Measurements from ENCODE around the gene MARVELD3. TPM values are rescaled to one million over a fixed set of nuclear protein-coding genes. Genes with fewer than 3 reads are reported as not detected.
"Not testable (repeated sequence)": the region's sequence is repeated elsewhere in the genome, so short reads cannot be mapped to it uniquely, and the experiment has no call there.

Gene MARVELD3
- total and polyA plus RNA-seq, 10 donors: 0.02 to 0.76 (median 0.10) TPM; not detected in 4

DNA sequence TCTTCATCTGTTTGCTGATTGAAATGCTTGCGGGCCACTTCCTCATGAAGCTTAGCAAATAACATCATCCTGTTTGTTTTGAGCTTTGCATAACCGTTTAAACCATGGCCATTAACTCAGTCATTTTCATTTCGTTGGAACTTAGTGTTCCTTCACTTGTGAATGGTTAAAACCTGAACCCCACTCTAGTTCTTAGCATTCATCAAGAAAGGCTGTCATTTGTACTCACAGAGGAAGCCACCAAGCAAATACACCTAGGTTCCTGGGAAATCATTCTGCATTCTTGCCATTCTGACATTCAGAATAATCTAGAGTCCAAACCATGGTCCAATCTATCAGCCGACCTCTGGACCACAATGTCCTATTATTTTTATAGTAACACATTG lies 40.7 kb upstream of the MARVELD3 start:
- TF ChIP-seq, protein P1, sequence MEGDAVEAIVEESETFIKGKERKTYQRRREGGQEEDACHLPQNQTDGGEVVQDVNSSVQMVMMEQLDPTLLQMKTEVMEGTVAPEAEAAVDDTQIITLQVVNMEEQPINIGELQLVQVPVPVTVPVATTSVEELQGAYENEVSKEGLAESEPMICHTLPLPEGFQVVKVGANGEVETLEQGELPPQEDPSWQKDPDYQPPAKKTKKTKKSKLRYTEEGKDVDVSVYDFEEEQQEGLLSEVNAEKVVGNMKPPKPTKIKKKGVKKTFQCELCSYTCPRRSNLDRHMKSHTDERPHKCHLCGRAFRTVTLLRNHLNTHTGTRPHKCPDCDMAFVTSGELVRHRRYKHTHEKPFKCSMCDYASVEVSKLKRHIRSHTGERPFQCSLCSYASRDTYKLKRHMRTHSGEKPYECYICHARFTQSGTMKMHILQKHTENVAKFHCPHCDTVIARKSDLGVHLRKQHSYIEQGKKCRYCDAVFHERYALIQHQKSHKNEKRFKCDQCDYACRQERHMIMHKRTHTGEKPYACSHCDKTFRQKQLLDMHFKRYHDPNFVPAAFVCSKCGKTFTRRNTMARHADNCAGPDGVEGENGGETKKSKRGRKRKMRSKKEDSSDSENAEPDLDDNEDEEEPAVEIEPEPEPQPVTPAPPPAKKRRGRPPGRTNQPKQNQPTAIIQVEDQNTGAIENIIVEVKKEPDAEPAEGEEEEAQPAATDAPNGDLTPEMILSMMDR (IDR thresholded peaks at IDR 0.05 in 8 of 11, conservative IDR thresholded peaks at IDR 0.05 in 3 of 11): no peak
- no peak for TF ChIP-seq POLR2AphosphoS5 (IDR thresholded peaks at IDR 0.05)
- no peak for TF ChIP-seq POLR2A (IDR thresholded peaks at IDR 0.05)
- intact Hi-C loops (cut with DNase I; ENCODE audit: low total_unique reads): no loop called here
- Histone ChIP-seq H3K27ac (no peak overlapping the region), H3K4me3 (no peak overlapping the region), H3K27me3 (replicated peaks in 1 of 7) (peaks cover 0 to 4% (median 0%) of the 10 kb centered on the region in 7 donors), H3K9me3 (no peaks in the 10 kb centered on the region), H3K36me3 (no peaks in the 10 kb centered on the region), H3K4me1 (no peaks in the 10 kb centered on the region)
- 52 to 63% (median 59%) methylated on average over 4 of the region's 4 CpGs for WGBS, 5 donors
- no peak for DNase-seq

GRCh38 chr16:71589334-71589733 lies 36.6 kb upstream of the MARVELD3 start:
- H3K27me3 ChIP-seq (replicated peaks in 1 of 7): peaks cover 0 to 11% (median 0%) of the 10 kb centered on the region in 7 donors
- intact Hi-C loops (cut with DNase I; ENCODE audit: low total_unique reads); H3K27ac ChIP-seq; H3K36me3 ChIP-seq; H3K9me3 ChIP-seq; H3K4me3 ChIP-seq; DNase-seq; H3K4me1 ChIP-seq: not testable (repeated sequence)
- WGBS, 5 donors: 91 to 93% (median 93%) methylated on average over 12 to 30 of the region's 30 CpGs

DNA sequence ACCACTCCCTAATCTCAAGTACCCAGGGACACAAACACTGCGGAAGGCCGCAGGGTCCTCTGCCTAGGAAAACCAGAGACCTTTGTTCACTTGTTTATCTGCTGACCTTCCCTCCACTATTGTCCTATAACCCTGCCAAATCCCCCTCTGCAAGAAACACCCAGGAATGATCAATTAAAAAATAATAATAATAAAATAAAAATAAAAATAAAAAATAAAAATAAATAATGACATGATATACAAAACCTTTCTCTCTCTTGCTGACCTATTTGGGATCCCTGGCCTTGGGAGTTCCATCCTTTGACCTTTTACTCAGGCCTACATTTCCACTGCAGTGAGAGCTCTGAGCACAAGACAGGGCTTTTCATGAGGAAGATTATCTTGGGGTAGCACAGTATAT lies 35.9 kb upstream of the MARVELD3 start:
- H3K4me1 ChIP-seq; H3K9me3 ChIP-seq; H3K4me3 ChIP-seq; DNase-seq; H3K36me3 ChIP-seq; intact Hi-C loops (cut with DNase I; ENCODE audit: low total_unique reads); H3K27ac ChIP-seq: not testable (repeated sequence)
- WGBS, 5 donors: 95 to 100% methylated on average over 2 of the region's 2 CpGs; no CpG with 5 or more reads in 3 of the 5 donors
- peaks cover 0 to 11% (median 0%) of the 10 kb centered on the region in 7 donors for H3K27me3 ChIP-seq (replicated peaks in 1 of 7)

DNA sequence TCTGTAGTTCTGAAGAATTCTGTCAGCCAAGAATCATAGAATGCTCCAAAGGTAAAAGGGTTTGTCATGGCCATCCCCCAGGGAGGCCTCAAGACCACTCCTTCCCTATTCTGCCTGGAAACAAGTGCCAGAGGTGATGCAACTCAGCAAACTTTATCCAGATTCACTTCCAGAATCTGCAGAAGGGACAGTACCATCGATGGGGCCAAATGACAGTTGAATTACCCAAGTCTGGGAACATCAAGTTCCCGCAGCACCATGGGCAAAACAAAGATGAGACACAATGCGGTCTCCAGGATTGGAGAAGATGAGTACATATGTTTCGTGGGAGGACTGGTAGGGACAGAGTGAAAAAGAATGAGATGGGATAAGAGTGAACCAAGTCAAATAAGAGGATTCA lies 35.4 kb upstream of the MARVELD3 start:
- WGBS, 5 donors: 76 to 89% (median 83%) methylated on average over 4 of the region's 4 CpGs
- Histone ChIP-seq H3K4me3 (no peak overlapping the region), H3K27ac (no peak overlapping the region), H3K27me3 (replicated peaks in 1 of 7) (peaks cover 0 to 11% (median 0%) of the 10 kb centered on the region in 7 donors), H3K4me1 (no peaks in the 10 kb centered on the region), H3K9me3 (no peaks in the 10 kb centered on the region), H3K36me3 (no peaks in the 10 kb centered on the region)
- TF ChIP-seq, protein P1 (IDR thresholded peaks at IDR 0.05 in 8 of 11, conservative IDR thresholded peaks at IDR 0.05 in 3 of 11): no peak
- TF ChIP-seq POLR2AphosphoS5 (IDR thresholded peaks at IDR 0.05) (no peak), POLR2A (IDR thresholded peaks at IDR 0.05) (no peak)
- intact Hi-C loops (cut with DNase I; ENCODE audit: low total_unique reads): no loop called here
- DNase-seq: no peak

DNA sequence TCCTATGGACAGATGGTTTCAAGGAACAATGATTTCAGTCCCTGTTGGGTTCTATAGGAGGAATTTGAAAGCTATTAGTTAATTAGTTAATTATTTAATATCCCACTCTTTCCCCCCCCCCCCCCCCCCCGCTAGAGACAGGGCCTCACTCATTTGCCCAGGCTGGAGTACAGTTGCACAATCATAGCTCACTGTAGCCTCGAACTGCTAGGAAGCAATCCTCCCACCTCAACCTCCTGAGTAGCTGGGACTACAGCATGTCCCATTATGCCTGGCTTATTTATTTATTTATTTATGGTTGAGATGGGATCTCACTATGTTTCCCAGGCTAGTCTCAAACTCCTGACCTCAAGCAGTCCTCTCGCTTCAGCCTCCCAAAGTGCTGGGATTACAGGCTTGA lies 34.1 kb upstream of the MARVELD3 start:
- intact Hi-C loops (cut with DNase I; ENCODE audit: low total_unique reads): no loop called here
- no peak overlapping the region for H3K27ac ChIP-seq
- 75 to 84% (median 80%) methylated on average over 2 to 3 of the region's 3 CpGs for WGBS, 5 donors
- no peak for DNase-seq
- TF ChIP-seq POLR2AphosphoS5 (IDR thresholded peaks at IDR 0.05) (no peak), POLR2A (IDR thresholded peaks at IDR 0.05) (no peak)
- TF ChIP-seq, protein P1 (IDR thresholded peaks at IDR 0.05 in 8 of 11, conservative IDR thresholded peaks at IDR 0.05 in 3 of 11): no peak
- H3K36me3 ChIP-seq: no peaks in the 10 kb centered on the region
- H3K9me3 ChIP-seq: no peaks in the 10 kb centered on the region
- H3K27me3 ChIP-seq (replicated peaks in 1 of 7): peaks cover 0 to 11% (median 0%) of the 10 kb centered on the region in 7 donors
- no peaks in the 10 kb centered on the region for H3K4me1 ChIP-seq
- no peak overlapping the region for H3K4me3 ChIP-seq
